H1 (cell line): Measurements from ENCODE around the gene GJB4. TPM values are rescaled to one million over a fixed set of nuclear protein-coding genes. Genes with fewer than 3 reads are reported as not detected.

Source experiments
- HDAC2 ChIP-seq, 2 experiments: fragments of 300-600 bp in 1 of 2; sonication (generic) in 1 of 2; IDR thresholded peaks; 2 replicates each; pipeline ENCODE4 v1.6.1; 2011 to 2012; ENCODE audit warnings: low read depth in 2 of 2, low read length in 2 of 2, mild to moderate bottlenecking in 2 of 2, moderate library complexity in 2 of 2, borderline replicate concordance in 1 of 2, inconsistent platforms in 1 of 2
- SRF ChIP-seq: IDR thresholded peaks from 2 replicates; pipeline ENCODE4 v1.6.1; 2011; ENCODE audit warnings: mild to moderate bottlenecking, low read depth, low read length, moderate library complexity
- polyA plus RNA-seq, 7 experiments: library from polyadenylated mRNA; depleted of rRNA in 3 of 7; stranded (reverse) in 5 of 7; unstranded in 2 of 7; fragments of >200 nt in 5 of 7; fragments of 200-250 nt in 2 of 7; gene quantifications; 1 replicate in 5 of 7; 2 replicates in 1 of 7; 4 replicates in 1 of 7; pipeline versions ENCODE4 v1.2.1 to v1.2.3, GENCODE V29; 2011 to 2013; ENCODE audit warnings: missing spikeins in 2 of 7, mixed read lengths in 2 of 7
- total RNA-seq: library from RNA; stranded (reverse); fragmentation: NEBNext Ultra II Directional; extraction: Animal tissue kit (Norgen Biotek cat#: 25700); gene quantifications from 2 replicates; pipeline ENCODE4 v1.2.1, GENCODE V29; 2021
- TF ChIP-seq, protein P1 (sequence below): fragments of 300-600 bp; sonication (generic); IDR thresholded peaks from 2 replicates; pipeline ENCODE4 v1.7.1; 2012; ENCODE audit warnings: low read length, moderate library complexity, mild to moderate bottlenecking, inconsistent platforms; ENCODE audit not compliant: insufficient replicate concordance
- TF ChIP-seq, protein P2 (sequence below), 3 experiments: IDR thresholded peaks; 1 replicate in 2 of 3; 2 replicates in 1 of 3; pipeline versions ENCODE4 v1.5.1 to v1.6.1; 2011; ENCODE audit warnings: low read length in 3 of 3, mild to moderate bottlenecking in 3 of 3, inconsistent platforms in 2 of 3, low read depth in 1 of 3, moderate library complexity in 1 of 3; ENCODE audit not compliant: insufficient read depth in 1 of 3; ENCODE audit errors: control extremely low read depth in 1 of 3

Gene GJB4
- total and polyA plus RNA-seq, 2 of the 8 experiments (the other 6 are each of a cell fraction or from before 2014, with no cell fraction given): 0.20 to 0.41 TPM

DNA sequence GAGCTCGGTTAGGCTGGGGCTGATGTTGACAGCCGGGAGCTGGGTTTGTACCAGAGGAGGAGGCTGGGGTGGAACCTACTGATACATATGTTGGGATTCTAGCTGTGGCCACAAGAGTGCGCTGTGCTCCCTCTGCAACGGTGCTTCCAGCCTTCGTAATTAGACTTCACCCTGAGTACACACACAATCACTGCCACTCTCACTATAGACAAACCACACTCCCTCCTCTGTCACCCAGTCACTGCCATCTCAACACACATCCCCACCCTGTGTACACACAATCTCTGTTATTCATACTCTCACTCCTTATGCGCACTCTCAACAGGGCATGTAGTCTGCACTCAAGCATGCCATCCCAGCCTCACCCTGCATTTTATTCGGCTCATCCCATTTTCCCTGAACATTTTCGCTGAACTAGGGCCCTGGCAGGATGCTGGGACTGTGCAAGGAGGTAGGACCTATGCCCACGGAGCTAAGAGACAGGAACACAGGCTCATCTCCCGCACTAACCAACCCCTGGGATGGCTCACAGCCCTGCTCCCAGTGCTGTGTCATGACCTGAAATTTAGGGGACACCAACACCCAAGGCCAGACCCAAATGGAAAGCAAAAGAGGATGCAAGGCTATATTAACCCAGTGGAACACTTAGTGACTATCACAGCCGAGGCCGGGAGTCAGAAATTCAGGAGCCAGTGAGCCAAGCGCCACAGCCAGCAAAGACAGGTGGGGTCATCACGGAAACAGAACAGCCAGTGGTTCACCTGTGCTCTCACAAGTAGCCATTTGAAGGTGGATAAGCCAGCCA, 27.2 kb downstream of the GJB4 start (continued):
- TF ChIP-seq, protein P1, sequence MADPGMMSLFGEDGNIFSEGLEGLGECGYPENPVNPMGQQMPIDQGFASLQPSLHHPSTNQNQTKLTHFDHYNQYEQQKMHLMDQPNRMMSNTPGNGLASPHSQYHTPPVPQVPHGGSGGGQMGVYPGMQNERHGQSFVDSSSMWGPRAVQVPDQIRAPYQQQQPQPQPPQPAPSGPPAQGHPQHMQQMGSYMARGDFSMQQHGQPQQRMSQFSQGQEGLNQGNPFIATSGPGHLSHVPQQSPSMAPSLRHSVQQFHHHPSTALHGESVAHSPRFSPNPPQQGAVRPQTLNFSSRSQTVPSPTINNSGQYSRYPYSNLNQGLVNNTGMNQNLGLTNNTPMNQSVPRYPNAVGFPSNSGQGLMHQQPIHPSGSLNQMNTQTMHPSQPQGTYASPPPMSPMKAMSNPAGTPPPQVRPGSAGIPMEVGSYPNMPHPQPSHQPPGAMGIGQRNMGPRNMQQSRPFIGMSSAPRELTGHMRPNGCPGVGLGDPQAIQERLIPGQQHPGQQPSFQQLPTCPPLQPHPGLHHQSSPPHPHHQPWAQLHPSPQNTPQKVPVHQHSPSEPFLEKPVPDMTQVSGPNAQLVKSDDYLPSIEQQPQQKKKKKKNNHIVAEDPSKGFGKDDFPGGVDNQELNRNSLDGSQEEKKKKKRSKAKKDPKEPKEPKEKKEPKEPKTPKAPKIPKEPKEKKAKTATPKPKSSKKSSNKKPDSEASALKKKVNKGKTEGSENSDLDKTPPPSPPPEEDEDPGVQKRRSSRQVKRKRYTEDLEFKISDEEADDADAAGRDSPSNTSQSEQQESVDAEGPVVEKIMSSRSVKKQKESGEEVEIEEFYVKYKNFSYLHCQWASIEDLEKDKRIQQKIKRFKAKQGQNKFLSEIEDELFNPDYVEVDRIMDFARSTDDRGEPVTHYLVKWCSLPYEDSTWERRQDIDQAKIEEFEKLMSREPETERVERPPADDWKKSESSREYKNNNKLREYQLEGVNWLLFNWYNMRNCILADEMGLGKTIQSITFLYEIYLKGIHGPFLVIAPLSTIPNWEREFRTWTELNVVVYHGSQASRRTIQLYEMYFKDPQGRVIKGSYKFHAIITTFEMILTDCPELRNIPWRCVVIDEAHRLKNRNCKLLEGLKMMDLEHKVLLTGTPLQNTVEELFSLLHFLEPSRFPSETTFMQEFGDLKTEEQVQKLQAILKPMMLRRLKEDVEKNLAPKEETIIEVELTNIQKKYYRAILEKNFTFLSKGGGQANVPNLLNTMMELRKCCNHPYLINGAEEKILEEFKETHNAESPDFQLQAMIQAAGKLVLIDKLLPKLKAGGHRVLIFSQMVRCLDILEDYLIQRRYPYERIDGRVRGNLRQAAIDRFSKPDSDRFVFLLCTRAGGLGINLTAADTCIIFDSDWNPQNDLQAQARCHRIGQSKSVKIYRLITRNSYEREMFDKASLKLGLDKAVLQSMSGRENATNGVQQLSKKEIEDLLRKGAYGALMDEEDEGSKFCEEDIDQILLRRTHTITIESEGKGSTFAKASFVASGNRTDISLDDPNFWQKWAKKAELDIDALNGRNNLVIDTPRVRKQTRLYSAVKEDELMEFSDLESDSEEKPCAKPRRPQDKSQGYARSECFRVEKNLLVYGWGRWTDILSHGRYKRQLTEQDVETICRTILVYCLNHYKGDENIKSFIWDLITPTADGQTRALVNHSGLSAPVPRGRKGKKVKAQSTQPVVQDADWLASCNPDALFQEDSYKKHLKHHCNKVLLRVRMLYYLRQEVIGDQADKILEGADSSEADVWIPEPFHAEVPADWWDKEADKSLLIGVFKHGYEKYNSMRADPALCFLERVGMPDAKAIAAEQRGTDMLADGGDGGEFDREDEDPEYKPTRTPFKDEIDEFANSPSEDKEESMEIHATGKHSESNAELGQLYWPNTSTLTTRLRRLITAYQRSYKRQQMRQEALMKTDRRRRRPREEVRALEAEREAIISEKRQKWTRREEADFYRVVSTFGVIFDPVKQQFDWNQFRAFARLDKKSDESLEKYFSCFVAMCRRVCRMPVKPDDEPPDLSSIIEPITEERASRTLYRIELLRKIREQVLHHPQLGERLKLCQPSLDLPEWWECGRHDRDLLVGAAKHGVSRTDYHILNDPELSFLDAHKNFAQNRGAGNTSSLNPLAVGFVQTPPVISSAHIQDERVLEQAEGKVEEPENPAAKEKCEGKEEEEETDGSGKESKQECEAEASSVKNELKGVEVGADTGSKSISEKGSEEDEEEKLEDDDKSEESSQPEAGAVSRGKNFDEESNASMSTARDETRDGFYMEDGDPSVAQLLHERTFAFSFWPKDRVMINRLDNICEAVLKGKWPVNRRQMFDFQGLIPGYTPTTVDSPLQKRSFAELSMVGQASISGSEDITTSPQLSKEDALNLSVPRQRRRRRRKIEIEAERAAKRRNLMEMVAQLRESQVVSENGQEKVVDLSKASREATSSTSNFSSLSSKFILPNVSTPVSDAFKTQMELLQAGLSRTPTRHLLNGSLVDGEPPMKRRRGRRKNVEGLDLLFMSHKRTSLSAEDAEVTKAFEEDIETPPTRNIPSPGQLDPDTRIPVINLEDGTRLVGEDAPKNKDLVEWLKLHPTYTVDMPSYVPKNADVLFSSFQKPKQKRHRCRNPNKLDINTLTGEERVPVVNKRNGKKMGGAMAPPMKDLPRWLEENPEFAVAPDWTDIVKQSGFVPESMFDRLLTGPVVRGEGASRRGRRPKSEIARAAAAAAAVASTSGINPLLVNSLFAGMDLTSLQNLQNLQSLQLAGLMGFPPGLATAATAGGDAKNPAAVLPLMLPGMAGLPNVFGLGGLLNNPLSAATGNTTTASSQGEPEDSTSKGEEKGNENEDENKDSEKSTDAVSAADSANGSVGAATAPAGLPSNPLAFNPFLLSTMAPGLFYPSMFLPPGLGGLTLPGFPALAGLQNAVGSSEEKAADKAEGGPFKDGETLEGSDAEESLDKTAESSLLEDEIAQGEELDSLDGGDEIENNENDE: no peak
- no peak for TF ChIP-seq HDAC2 (IDR thresholded peaks at IDR 0.05; ENCODE audit: borderline replicate concordance in 1 of 2, low read depth in 2 of 2, low read length in 2 of 2)
- TF ChIP-seq, protein P2, sequence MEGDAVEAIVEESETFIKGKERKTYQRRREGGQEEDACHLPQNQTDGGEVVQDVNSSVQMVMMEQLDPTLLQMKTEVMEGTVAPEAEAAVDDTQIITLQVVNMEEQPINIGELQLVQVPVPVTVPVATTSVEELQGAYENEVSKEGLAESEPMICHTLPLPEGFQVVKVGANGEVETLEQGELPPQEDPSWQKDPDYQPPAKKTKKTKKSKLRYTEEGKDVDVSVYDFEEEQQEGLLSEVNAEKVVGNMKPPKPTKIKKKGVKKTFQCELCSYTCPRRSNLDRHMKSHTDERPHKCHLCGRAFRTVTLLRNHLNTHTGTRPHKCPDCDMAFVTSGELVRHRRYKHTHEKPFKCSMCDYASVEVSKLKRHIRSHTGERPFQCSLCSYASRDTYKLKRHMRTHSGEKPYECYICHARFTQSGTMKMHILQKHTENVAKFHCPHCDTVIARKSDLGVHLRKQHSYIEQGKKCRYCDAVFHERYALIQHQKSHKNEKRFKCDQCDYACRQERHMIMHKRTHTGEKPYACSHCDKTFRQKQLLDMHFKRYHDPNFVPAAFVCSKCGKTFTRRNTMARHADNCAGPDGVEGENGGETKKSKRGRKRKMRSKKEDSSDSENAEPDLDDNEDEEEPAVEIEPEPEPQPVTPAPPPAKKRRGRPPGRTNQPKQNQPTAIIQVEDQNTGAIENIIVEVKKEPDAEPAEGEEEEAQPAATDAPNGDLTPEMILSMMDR (IDR thresholded peaks at IDR 0.05; ENCODE audit: control extremely low read depth in 1 of 3, insufficient read depth in 1 of 3, low read depth in 1 of 3, low read length in 3 of 3): peak; percentile 90 to 97 (median 93)
- no peak for TF ChIP-seq SRF
